ENCODE data around the gene SLC16A6. TPM values are rescaled to one million over a fixed set of nuclear protein-coding genes. Genes with fewer than 3 reads are reported as not detected.

The SLC16A6 gene
- total and polyA plus RNA-seq, 2 of the 4 experiments (the other 2 are of a cell fraction), result 0.22 to 0.54 TPM

- no peaks in the 10 kb centered on the region for H3K36me3 ChIP-seq (ENCODE audit: control insufficient read depth, insufficient read depth, low read length)
- H3K4me1 ChIP-seq (ENCODE audit: control insufficient read depth, insufficient read depth, low read length), result peaks cover 5% of the 10 kb centered on the region
- no peak overlapping the region for H2BK120ac ChIP-seq (ENCODE audit: low read depth, low read length)
- H3K4me2 ChIP-seq (ENCODE audit: low read depth, low read length), result no peak overlapping the region
- H2AK9ac ChIP-seq (replicated peaks; ENCODE audit: low read depth, low read length, poor library complexity), result no peak overlapping the region
- no peaks in the 10 kb centered on the region for H3K9me1 ChIP-seq (ENCODE audit: insufficient read depth, low read length)
- no peak for ATAC-seq (ENCODE audit: low read depth)
- POLR2A ChIA-PET (ENCODE audit: unreplicated experiment), result interaction anchor here (0.6 kb wide), 1 partner anchor 94 kb away, joined by 3 read pairs; no protein-coding TSS in a partner anchor
- no peak overlapping the region for H2BK20ac ChIP-seq (ENCODE audit: low read depth, low read length)
- in situ Hi-C loops (cut with MboI; ENCODE audit: low sequenced_read_pairs) (no loop called here), dilution Hi-C loops (cut with HindIII; ENCODE audit: low sequenced_read_pairs, unreplicated experiment) (no loop called here), intact Hi-C loops (cut with micrococcal nuclease) (no loop called here)
- H3K27me3 ChIP-seq (ENCODE audit: control insufficient read depth, insufficient read depth, low read length), result 0 out of 2 replicates have a peak, but pooled peaks cover 2% of the 10 kb centered on the region
- no peak overlapping the region for H3K4me3 ChIP-seq (ENCODE audit: insufficient read depth, low read depth, low read length)
- H4K8ac ChIP-seq (ENCODE audit: low read depth in 2 of 2, low read length in 2 of 2), result no peak overlapping the region
- H2AFZ ChIP-seq (replicated peaks; ENCODE audit: low read length, poor library complexity), result no peak overlapping the region
- no peak overlapping the region for H3K18ac ChIP-seq (ENCODE audit: low read depth, low read length)
- BruUV-seq (replicated peaks), result no TSS peak
- no peak for TF ChIP-seq BHLHE40 (IDR thresholded peaks at IDR 0.05; ENCODE audit: low read depth, low read length)
- TF ChIP-seq POLR2A (IDR thresholded peaks at IDR 0.05; ENCODE audit: low read depth, low read length), result no peak
- no peak for TF ChIP-seq NFE2L2 (IDR thresholded peaks at IDR 0.05; ENCODE audit: low read depth, low read length)
- TF ChIP-seq MXI1 (IDR thresholded peaks at IDR 0.05; ENCODE audit: borderline replicate concordance, low read depth, low read length), result no peak
- no peak for TF ChIP-seq RCOR1 (IDR thresholded peaks at IDR 0.05; ENCODE audit: insufficient replicate concordance, low read length)
- no peak for TF ChIP-seq MAFK (IDR thresholded peaks at IDR 0.05; ENCODE audit: low read depth, low read length)
- TF ChIP-seq FOS (IDR thresholded peaks at IDR 0.05; ENCODE audit: low read depth, low read length), result no peak
- TF ChIP-seq CTCF (conservative IDR thresholded peaks at IDR 0.05; ENCODE audit: low read depth, low read length), result no peak
- TF ChIP-seq RAD21 (IDR thresholded peaks at IDR 0.05; ENCODE audit: low read length), result no peak
- TF ChIP-seq CEBPB (IDR thresholded peaks at IDR 0.05; ENCODE audit: low read depth, low read length), result no peak
- no peak for TF ChIP-seq CHD1 (IDR thresholded peaks at IDR 0.05; ENCODE audit: low read depth, low read length)
- TF ChIP-seq MAZ (IDR thresholded peaks at IDR 0.05; ENCODE audit: borderline replicate concordance, low read depth, low read length), result no peak
- no peak for TF ChIP-seq RFX5 (IDR thresholded peaks at IDR 0.05; ENCODE audit: low read depth, low read length)
- no peak for TF ChIP-seq SMC3 (IDR thresholded peaks at IDR 0.05; ENCODE audit: low read depth, low read length)
- TF ChIP-seq USF2 (IDR thresholded peaks at IDR 0.05; ENCODE audit: low read depth, low read length), result no peak
- TF ChIP-seq ELK1 (IDR thresholded peaks at IDR 0.05; ENCODE audit: borderline replicate concordance, low read depth, low read length), result no peak
- no peak overlapping the region for H3K4ac ChIP-seq (ENCODE audit: low read depth, low read length)
- H2AK5ac ChIP-seq (ENCODE audit: low read depth, low read length), result no peak overlapping the region
- no peak overlapping the region for H2BK15ac ChIP-seq (ENCODE audit: low read depth, low read length)
- H2BK5ac ChIP-seq (ENCODE audit: low read depth, low read length, poor library complexity, severe bottlenecking), result no peak overlapping the region
- no peak overlapping the region for H3K23ac ChIP-seq (ENCODE audit: low read depth, low read length)
- no peak overlapping the region for H3K56ac ChIP-seq (ENCODE audit: extremely low read depth, insufficient read depth, low read length)
- no peaks in the 10 kb centered on the region; the same call in 1 of the 2 replicates for H3K9me3 ChIP-seq (ENCODE audit: control insufficient read depth, insufficient read depth, low read length)
- no peak overlapping the region for H3K9ac ChIP-seq (ENCODE audit: low read depth, low read length)
- no peak overlapping the region for H3K27ac ChIP-seq (ENCODE audit: insufficient read depth, low read length)
- H3K79me1 ChIP-seq (ENCODE audit: low read depth in 1 of 2, low read length in 2 of 2), result no peaks in the 10 kb centered on the region
- H3K14ac ChIP-seq (replicated peaks; ENCODE audit: low read depth, low read length), result no peak overlapping the region
- 100% methylated on average over 2 of the region's 3 CpGs; no CpG with 5 or more reads in 1 of the 2 experiments for WGBS, 2 experiments (ENCODE audit: extremely low coverage in 2 of 2, insufficient read length in 1 of 2)
- no peak overlapping the region for H4K5ac ChIP-seq (ENCODE audit: low read depth, low read length)
- no peaks in the 10 kb centered on the region for H4K20me1 ChIP-seq (ENCODE audit: insufficient read depth, low read length)
- CTCF ChIA-PET, result no interaction called here
- H4K91ac ChIP-seq (ENCODE audit: insufficient read depth, low read depth, low read length), result no peak overlapping the region
- no peak for DNase-seq
Observed at GRCh38 chr17:68299817-68300216, 8.9 kb upstream of the SLC16A6 start.
